GM12864 (cell line): ENCODE results near the gene FANCG.

Experiments
- DNase-seq: peaks from one replicate; pipeline ENCODE4 v3.0.0-alpha.2; 2011; ENCODE audit warnings: low read depth
- H3K4me3 ChIP-seq: 2 replicates; pipeline ENCODE4 v1.5.1; 2011; ENCODE audit warnings: mild to moderate bottlenecking, low read depth, low read length, control low read depth
- TF ChIP-seq, protein P1 (sequence below): IDR thresholded peaks from 2 replicates; pipeline ENCODE4 v1.5.1; 2011; ENCODE audit warnings: low read depth, mild to moderate bottlenecking, moderate library complexity, low read length, control low read depth, inconsistent platforms; ENCODE audit errors: missing control alignments

FANCG gene

DNA sequence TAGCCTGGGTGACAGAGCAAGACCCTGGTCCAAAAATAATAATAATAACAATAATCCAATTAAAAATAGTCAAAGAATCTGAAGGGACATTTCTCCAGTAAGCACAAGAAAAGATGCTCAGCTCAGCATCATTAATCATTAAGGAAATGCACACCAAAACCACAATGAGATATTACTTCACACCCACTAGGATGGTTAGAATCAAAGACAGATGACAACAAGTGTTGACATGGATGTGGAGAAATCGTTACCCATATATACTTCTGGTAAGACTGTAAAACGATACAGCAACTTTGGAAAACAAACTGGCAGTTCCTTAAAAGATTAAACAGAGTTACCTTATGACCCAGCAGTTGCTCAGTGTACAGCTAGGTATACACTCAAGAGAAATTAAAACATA, 5.3 kb upstream of the FANCG start:
- no peak overlapping the region for H3K4me3 ChIP-seq
- TF ChIP-seq, protein P1, sequence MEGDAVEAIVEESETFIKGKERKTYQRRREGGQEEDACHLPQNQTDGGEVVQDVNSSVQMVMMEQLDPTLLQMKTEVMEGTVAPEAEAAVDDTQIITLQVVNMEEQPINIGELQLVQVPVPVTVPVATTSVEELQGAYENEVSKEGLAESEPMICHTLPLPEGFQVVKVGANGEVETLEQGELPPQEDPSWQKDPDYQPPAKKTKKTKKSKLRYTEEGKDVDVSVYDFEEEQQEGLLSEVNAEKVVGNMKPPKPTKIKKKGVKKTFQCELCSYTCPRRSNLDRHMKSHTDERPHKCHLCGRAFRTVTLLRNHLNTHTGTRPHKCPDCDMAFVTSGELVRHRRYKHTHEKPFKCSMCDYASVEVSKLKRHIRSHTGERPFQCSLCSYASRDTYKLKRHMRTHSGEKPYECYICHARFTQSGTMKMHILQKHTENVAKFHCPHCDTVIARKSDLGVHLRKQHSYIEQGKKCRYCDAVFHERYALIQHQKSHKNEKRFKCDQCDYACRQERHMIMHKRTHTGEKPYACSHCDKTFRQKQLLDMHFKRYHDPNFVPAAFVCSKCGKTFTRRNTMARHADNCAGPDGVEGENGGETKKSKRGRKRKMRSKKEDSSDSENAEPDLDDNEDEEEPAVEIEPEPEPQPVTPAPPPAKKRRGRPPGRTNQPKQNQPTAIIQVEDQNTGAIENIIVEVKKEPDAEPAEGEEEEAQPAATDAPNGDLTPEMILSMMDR = no peak
- no peak for DNase-seq

DNA sequence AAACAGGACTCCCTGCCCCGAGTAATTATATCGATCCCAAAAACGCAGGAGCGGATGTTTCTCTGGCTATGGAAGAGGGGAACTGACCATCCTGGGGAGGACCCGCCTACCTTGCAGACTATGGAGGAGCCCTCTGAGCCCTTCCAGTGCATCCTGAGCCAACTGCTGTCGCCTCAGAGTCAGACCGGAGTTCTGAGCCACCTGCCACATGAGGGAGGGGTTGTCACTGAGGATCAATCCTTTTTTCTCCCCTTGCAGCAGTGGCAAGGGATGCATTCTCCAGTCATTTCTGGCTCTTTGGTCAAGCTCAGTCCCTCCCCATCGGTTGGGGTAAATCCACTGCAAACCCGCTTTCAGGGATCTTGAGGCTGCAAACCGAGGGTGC, 709 bp downstream of the FANCG start:
- TF ChIP-seq, protein P1 = no peak
- H3K4me3 ChIP-seq = peak overlapping the region; percentile 84
- no peak for DNase-seq

DNA sequence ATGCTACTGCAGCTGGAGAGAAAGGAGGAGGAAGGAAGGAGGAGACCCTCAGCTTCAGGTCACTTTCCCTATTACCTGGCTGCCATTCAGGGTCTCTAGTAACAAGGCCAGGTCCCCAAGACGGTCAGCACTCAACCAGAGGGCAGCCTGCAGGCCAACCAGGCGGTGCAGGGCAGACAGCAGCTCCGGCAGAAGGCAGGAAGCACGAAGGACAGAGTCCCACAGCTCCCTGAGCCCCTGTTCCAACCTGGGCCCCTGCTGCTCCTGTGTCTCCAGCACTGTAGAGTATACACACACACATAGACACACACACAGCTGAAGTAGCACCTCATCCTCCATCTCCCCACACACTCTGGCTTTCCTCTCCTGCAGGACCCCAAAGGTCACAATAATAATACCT, 1.7 kb downstream of the FANCG start:
- peak overlapping the region; percentile 84 for H3K4me3 ChIP-seq
- no peak for DNase-seq
- TF ChIP-seq, protein P1 = no peak

DNA sequence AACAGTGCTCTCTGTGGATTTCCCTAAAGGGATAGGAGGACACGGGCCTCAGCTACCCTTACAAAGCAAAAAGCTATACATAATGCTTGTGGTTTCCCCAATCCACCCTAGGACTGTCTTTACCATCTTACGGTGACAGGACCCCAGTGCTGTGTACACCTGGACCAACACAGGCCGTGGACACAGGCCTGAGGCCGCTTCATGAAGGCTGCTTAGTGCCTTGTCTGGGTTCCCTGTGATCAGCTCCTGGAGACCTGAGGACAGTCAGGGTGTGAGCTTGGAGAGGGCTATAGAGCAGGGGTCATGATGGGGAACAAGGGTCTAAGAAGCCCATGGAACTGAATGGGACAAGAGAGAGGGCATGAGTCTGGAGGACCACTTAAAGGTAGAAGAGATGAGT, 2.9 kb downstream of the FANCG start:
- no peak overlapping the region for H3K4me3 ChIP-seq
- TF ChIP-seq, protein P1 = no peak
- no peak for DNase-seq

DNA sequence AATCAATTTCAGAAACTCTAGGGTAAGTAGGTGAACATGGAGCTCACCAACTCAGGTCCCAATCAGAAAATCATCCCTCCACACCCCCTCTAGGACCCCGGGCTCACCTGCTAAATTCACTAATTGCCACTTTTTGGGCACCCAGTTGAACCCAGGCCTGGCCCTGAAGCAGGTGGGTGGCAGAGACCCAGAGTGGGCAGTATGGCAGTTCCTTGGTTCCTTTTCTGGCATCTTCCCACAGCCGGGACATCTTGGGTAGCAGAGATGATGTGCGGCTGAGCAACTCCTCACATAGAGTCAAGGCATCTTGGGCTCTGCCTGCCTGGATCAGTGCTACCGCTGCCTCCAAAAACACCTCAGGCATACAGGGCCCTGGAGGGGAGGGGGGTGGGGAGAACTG, 4.4 kb downstream of the FANCG start:
- TF ChIP-seq, protein P1 = no peak
- DNase-seq = no peak
- no peak overlapping the region for H3K4me3 ChIP-seq

DNA sequence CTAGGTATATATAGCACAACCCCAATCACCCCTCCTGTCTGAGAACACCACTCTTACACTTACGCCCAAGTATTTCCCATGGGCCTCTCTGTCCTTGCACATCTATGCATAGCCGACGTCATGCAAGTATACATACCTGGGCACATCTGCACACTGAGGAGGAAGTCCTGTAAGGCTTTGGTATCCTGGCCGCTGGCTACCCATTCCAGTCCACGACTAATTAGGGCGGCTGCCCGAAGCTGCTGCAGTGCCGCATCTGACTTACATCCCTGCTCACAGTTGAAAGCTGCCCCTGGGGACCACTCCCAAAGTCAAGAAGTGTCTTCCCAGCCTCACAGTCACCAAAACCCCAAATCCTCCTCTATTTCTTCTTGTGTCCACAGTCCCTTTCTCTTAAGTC, 5.0 kb downstream of the FANCG start:
- TF ChIP-seq, protein P1 = no peak
- H3K4me3 ChIP-seq = no peak overlapping the region
- DNase-seq = no peak

DNA sequence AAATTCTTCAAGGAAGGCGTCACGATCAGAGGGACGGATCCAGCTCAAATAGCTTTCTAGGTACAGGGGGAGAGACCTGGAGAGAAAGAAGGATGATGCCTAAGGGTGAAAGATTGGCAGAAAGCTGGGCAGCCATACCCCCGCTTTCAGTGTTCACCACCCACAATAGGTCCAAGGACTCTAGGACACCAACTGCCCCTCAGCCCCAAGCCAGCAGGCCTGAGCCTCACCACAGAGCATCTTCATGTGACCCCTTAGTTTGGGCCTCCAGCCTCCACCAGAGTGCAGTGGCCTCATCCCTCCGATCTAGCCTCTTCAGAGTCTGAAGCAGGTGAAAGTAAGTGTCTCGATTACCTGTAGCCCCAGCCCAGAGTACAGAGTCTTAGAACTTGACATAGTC, 5.6 kb downstream of the FANCG start:
- TF ChIP-seq, protein P1 = no peak
- no peak for DNase-seq
- H3K4me3 ChIP-seq = no peak overlapping the region
